A673 (cell line): Measurements from ENCODE around the gene ZNF622. TPM values are rescaled to one million over a fixed set of nuclear protein-coding genes. Genes with fewer than 3 reads are reported as not detected.

ENCODE experiments used
- BruUV-seq: library from RNA; stranded (reverse); fragments of 400-500 nt; replicated peaks from 2 replicates; lab custom pipeline; 2021; lab: Mats Ljungman, UMichigan
- CTCF ChIA-PET: fragments of 300-600 bp; sonication (Branson Sonifier 250); formaldehyde crosslinking; loops from one replicate; lab custom pipeline; 2022; ENCODE audit warnings: antibody characterized with exemption; lab: Charles Lee
- POLR2A ChIA-PET: fragments of 300-600 bp; sonication (Branson Sonifier 250); formaldehyde crosslinking; loops from one replicate; lab custom pipeline; 2022; ENCODE audit warnings: antibody characterized with exemption; ENCODE audit not compliant: low non-redundant PET; lab: Charles Lee
- DNase-seq: peaks from one replicate; pipeline ENCODE4 v3.0.0-alpha.2; 2015; ENCODE audit warnings: low spot score
- H3K27ac ChIP-seq: fragments of 200-600 bp; sonication (generic); 2 replicates; pipeline ENCODE4 v1.5.1; 2016; ENCODE audit warnings: mixed run types, low read depth, mild to moderate bottlenecking, mixed read lengths, antibody characterized with exemption, low read length; ENCODE audit not compliant: poor library complexity, severe bottlenecking
- H3K27me3 ChIP-seq: fragments of 200-600 bp; sonication (generic); replicated peaks from 2 replicates; pipeline ENCODE4 v1.6.1; 2017; ENCODE audit warnings: mixed run types, low read depth, mild to moderate bottlenecking, mixed read lengths, antibody characterized with exemption, low read length; ENCODE audit not compliant: insufficient read depth, poor library complexity
- H3K36me3 ChIP-seq: fragments of 200-600 bp; sonication (generic); 2 replicates; pipeline ENCODE4 v1.6.1; 2016; ENCODE audit warnings: mixed run types, mild to moderate bottlenecking, mixed read lengths, antibody characterized with exemption, low read length; ENCODE audit not compliant: insufficient read depth, poor library complexity, severe bottlenecking
- H3K4me1 ChIP-seq: fragments of 200-600 bp; sonication (generic); 2 replicates; pipeline ENCODE4 v1.6.1; 2017; ENCODE audit warnings: mixed run types, mild to moderate bottlenecking, mixed read lengths, antibody characterized with exemption, low read length; ENCODE audit not compliant: insufficient read depth, poor library complexity, severe bottlenecking
- H3K4me3 ChIP-seq: fragments of 200-600 bp; sonication (generic); 2 replicates; pipeline ENCODE4 v1.5.1; 2016; ENCODE audit warnings: low read depth, mixed run types, mild to moderate bottlenecking, mixed read lengths, low read length; ENCODE audit not compliant: poor library complexity, severe bottlenecking
- H3K9me3 ChIP-seq: fragments of 200-600 bp; sonication (generic); 2 replicates; pipeline ENCODE4 v1.6.1; 2016; ENCODE audit warnings: mixed run types, low read depth, mild to moderate bottlenecking, mixed read lengths, antibody characterized with exemption, low read length; ENCODE audit not compliant: poor library complexity, severe bottlenecking
- CTCF ChIP-seq: fragments of 300-800, 200-600 bp; sonication (generic); conservative IDR thresholded peaks from 2 replicates; pipeline ENCODE4 v1.5.1; 2017; ENCODE audit warnings: low read depth, mild to moderate bottlenecking, antibody characterized with exemption, low read length, moderate library complexity, mixed read lengths
- EZH2 ChIP-seq: fragments of 200-600 bp; sonication (generic); IDR thresholded peaks from 2 replicates; pipeline ENCODE4 v1.6.1; 2017; ENCODE audit warnings: borderline replicate concordance, low read depth, mild to moderate bottlenecking, mixed read lengths, antibody characterized with exemption, low read length; ENCODE audit not compliant: poor library complexity, severe bottlenecking
- intact Hi-C: fragments of 100-400 bp; cut with micrococcal nuclease; formaldehyde crosslinking; loops from one replicate; pipeline ENCODE4 v1.10.0; 2022; ENCODE audit not compliant: unreplicated experiment
- total RNA-seq: library from RNA; stranded (reverse); gene quantifications from 2 replicates; pipeline ENCODE4 v1.2.3, GENCODE V29; 2021

Gene ZNF622
- total RNA-seq, 1 experiment from 2014 or later, result 36.0 TPM

GRCh38 chr5:16411235-16411634 lies 54.4 kb downstream of the ZNF622 start:
- TF ChIP-seq EZH2 (no peak), CTCF (no peak)
- DNase-seq, result peak; percentile 11
- no TSS peak for BruUV-seq
- Histone ChIP-seq H3K4me1 (no peaks in the 10 kb centered on the region), H3K9me3 (no peaks in the 10 kb centered on the region), H3K27ac (no peak overlapping the region), H3K4me3 (no peak overlapping the region), H3K36me3 (no peaks in the 10 kb centered on the region), H3K27me3 (peaks cover 4% of the 10 kb centered on the region)
- intact Hi-C loops, result no loop called here
- ChIA-PET CTCF (no interaction called here), POLR2A (no interaction called here)

GRCh38 chr5:16410338-16410737 lies 55.3 kb downstream of the ZNF622 start:
- H3K4me3 ChIP-seq, result no peak overlapping the region
- H3K4me1 ChIP-seq, result no peaks in the 10 kb centered on the region
- H3K9me3 ChIP-seq, result no peaks in the 10 kb centered on the region
- no TSS peak for BruUV-seq
- POLR2A ChIA-PET, result no interaction called here
- DNase-seq, result no peak
- peaks cover 3% of the 10 kb centered on the region for H3K27me3 ChIP-seq
- no peak overlapping the region for H3K27ac ChIP-seq
- CTCF ChIA-PET, result no interaction called here
- TF ChIP-seq CTCF, result no peak
- TF ChIP-seq EZH2, result no peak
- H3K36me3 ChIP-seq, result no peaks in the 10 kb centered on the region
- intact Hi-C loops, result no loop called here

GRCh38 chr5:16406630-16407029 lies 59.0 kb downstream of the ZNF622 start:
- H3K27me3 ChIP-seq, result no peaks in the 10 kb centered on the region
- DNase-seq, result no peak
- H3K4me3 ChIP-seq, result no peak overlapping the region
- no peaks in the 10 kb centered on the region for H3K36me3 ChIP-seq
- intact Hi-C loops, result no loop called here
- no peaks in the 10 kb centered on the region for H3K9me3 ChIP-seq
- CTCF ChIA-PET, result no interaction called here
- H3K4me1 ChIP-seq, result no peaks in the 10 kb centered on the region
- POLR2A ChIA-PET, result no interaction called here
- TF ChIP-seq CTCF, result no peak
- no peak for TF ChIP-seq EZH2
- no peak overlapping the region for H3K27ac ChIP-seq
- BruUV-seq, result no TSS peak
